Astrocyte (in vitro differentiated cells and primary cell): ENCODE results near the gene MASP1. TPM values are rescaled to one million over a fixed set of nuclear protein-coding genes. Genes with fewer than 3 reads are reported as not detected.

Source experiments
- DNase-seq: peaks from one replicate; pipeline ENCODE4 v3.0.0-alpha.2; 2010; ENCODE audit warnings: low read depth
- FAIRE-seq: peaks from 2 replicates; lab custom pipeline; 2011; peaks lifted over from hg19 to GRCh38; lab: Jason Lieb, UNC
- H2AFZ ChIP-seq: 2 replicates; pipeline ENCODE4 v1.6.0; 2012; ENCODE audit warnings: low read depth, low read length, inconsistent platforms
- H3K27ac ChIP-seq: 2 replicates; pipeline ENCODE4 v1.5.1; 2011; ENCODE audit warnings: low read depth, low read length, inconsistent platforms
- H3K27me3 ChIP-seq: 2 replicates; pipeline ENCODE4 v1.6.0; 2011; ENCODE audit warnings: low read length, inconsistent platforms; ENCODE audit not compliant: insufficient read depth
- H3K36me3 ChIP-seq: 2 replicates; pipeline ENCODE4 v1.5.1; 2011; ENCODE audit warnings: low read length, inconsistent platforms; ENCODE audit not compliant: insufficient read depth
- H3K4me1 ChIP-seq: 2 replicates; pipeline ENCODE4 v1.5.1; 2011; ENCODE audit warnings: low read length, inconsistent platforms; ENCODE audit not compliant: insufficient read depth
- H3K4me2 ChIP-seq: 2 replicates; pipeline ENCODE4 v1.6.0; 2012; ENCODE audit warnings: low read length, inconsistent platforms
- H3K4me3 ChIP-seq: 2 replicates; pipeline ENCODE4 v1.5.1; 2011; ENCODE audit warnings: low read depth, mild to moderate bottlenecking, low read length, inconsistent platforms; ENCODE audit not compliant: insufficient read depth
- H3K79me2 ChIP-seq: 2 replicates; pipeline ENCODE4 v1.6.0; 2012; ENCODE audit warnings: mild to moderate bottlenecking, low read length, inconsistent platforms; ENCODE audit not compliant: insufficient read depth
- H3K9ac ChIP-seq: 2 replicates; pipeline ENCODE4 v1.6.0; 2012; ENCODE audit warnings: mild to moderate bottlenecking, low read length, inconsistent platforms
- H3K9me3 ChIP-seq: 2 replicates; pipeline ENCODE4 v1.5.1; 2012; ENCODE audit warnings: low read depth, mild to moderate bottlenecking, low read length, inconsistent platforms; ENCODE audit not compliant: insufficient read depth
- H4K20me1 ChIP-seq: 2 replicates; pipeline ENCODE4 v1.6.0; 2012; ENCODE audit warnings: low read length, inconsistent platforms; ENCODE audit not compliant: insufficient read depth
- H3K27ac Mint-ChIP-seq: one replicate; pipeline ENCODE4 v1.8.0; 2021; ENCODE audit warnings: mild to moderate bottlenecking, mixed read lengths; ENCODE audit not compliant: unreplicated experiment
- H3K27me3 Mint-ChIP-seq: one replicate; pipeline ENCODE4 v1.8.0; 2021; ENCODE audit warnings: low read depth, mixed read lengths; ENCODE audit not compliant: unreplicated experiment
- H3K36me3 Mint-ChIP-seq: one replicate; pipeline ENCODE4 v1.8.0; 2021; ENCODE audit warnings: low read depth, mixed read lengths; ENCODE audit not compliant: unreplicated experiment
- H3K4me1 Mint-ChIP-seq: one replicate; pipeline ENCODE4 v1.8.0; 2021; ENCODE audit warnings: low read depth, mixed read lengths; ENCODE audit not compliant: unreplicated experiment
- H3K4me3 Mint-ChIP-seq: one replicate; pipeline ENCODE4 v1.8.0; 2021; ENCODE audit warnings: mild to moderate bottlenecking, moderate library complexity, mixed read lengths; ENCODE audit not compliant: unreplicated experiment
- H3K9me3 Mint-ChIP-seq: one replicate; pipeline ENCODE4 v1.8.0; 2021; ENCODE audit warnings: mild to moderate bottlenecking, mixed read lengths; ENCODE audit not compliant: unreplicated experiment
- CTCF ChIP-seq: IDR thresholded peaks from 2 replicates; pipeline ENCODE4 v1.5.1; 2011; ENCODE audit warnings: low read depth, mild to moderate bottlenecking, inconsistent platforms, low read length, moderate library complexity; ENCODE audit not compliant: insufficient read depth
- EZH2 ChIP-seq: IDR thresholded peaks from 2 replicates; pipeline ENCODE4 v1.6.1; 2012; ENCODE audit warnings: mild to moderate bottlenecking, low read length, inconsistent platforms; ENCODE audit not compliant: insufficient read depth
- total RNA-seq: library from RNA; stranded (reverse); gene quantifications from 2 replicates; pipeline ENCODE4 v1.2.1, GENCODE V29; 2021

Gene MASP1
- total RNA-seq, 1 donor from 2014 or later, result 0.79 TPM

- peaks cover 10% of the 10 kb centered on the region for H3K27me3 Mint-ChIP-seq
- Histone ChIP-seq H3K79me2 (no peaks in the 10 kb centered on the region), H3K4me2 (no peak overlapping the region), H3K27ac (no peak overlapping the region), H2AFZ (no peak overlapping the region), H3K27me3 (peaks cover 9% of the 10 kb centered on the region), H3K36me3 (no peaks in the 10 kb centered on the region), H3K4me3 (no peak overlapping the region), H3K9ac (no peak overlapping the region), H3K9me3 (no peaks in the 10 kb centered on the region), H3K4me1 (peaks cover 4% of the 10 kb centered on the region), H4K20me1 (no peaks in the 10 kb centered on the region)
- no peak overlapping the region for H3K4me3 Mint-ChIP-seq
- peaks cover 15% of the 10 kb centered on the region for H3K4me1 Mint-ChIP-seq
- H3K9me3 Mint-ChIP-seq, result peaks cover 6% of the 10 kb centered on the region
- FAIRE-seq, result peak; percentile 59
- no peak overlapping the region for H3K27ac Mint-ChIP-seq
- TF ChIP-seq EZH2 (no peak), CTCF (no peak)
- H3K36me3 Mint-ChIP-seq, result no peaks in the 10 kb centered on the region
- no peak for DNase-seq
Observed at GRCh38 chr3:187296058-187296457, 4.5 kb upstream of the MASP1 start.

- peaks cover 10% of the 10 kb centered on the region for H3K27me3 Mint-ChIP-seq
- peaks cover 17% of the 10 kb centered on the region for H3K4me1 Mint-ChIP-seq
- peak; percentile 13 for FAIRE-seq
- Histone ChIP-seq H3K9ac (no peak overlapping the region), H3K9me3 (no peaks in the 10 kb centered on the region), H3K79me2 (no peaks in the 10 kb centered on the region), H4K20me1 (no peaks in the 10 kb centered on the region), H2AFZ (no peak overlapping the region), H3K36me3 (no peaks in the 10 kb centered on the region), H3K4me3 (no peak overlapping the region), H3K27me3 (peaks cover 11% of the 10 kb centered on the region), H3K4me1 (peaks cover 4% of the 10 kb centered on the region), H3K4me2 (no peak overlapping the region), H3K27ac (no peak overlapping the region)
- TF ChIP-seq EZH2, result no peak
- no peak for TF ChIP-seq CTCF
- no peaks in the 10 kb centered on the region for H3K36me3 Mint-ChIP-seq
- H3K27ac Mint-ChIP-seq, result no peak overlapping the region
- no peak overlapping the region for H3K4me3 Mint-ChIP-seq
- peaks cover 6% of the 10 kb centered on the region for H3K9me3 Mint-ChIP-seq
- no peak for DNase-seq
Observed at GRCh38 chr3:187295316-187296034, 3.9 kb upstream of the MASP1 start.
